ENCODE results near the gene KCNIP3.
"Not testable (repeated sequence)": the region's sequence is repeated elsewhere in the genome, so short reads cannot be mapped to it uniquely, and the experiment has no call there.

The KCNIP3 gene

GRCh38 chr2:95433373-95433772, 136.2 kb downstream of the KCNIP3 start:
- not testable (repeated sequence) for DNase-seq

GRCh38 chr2:95433973-95434372, 136.8 kb downstream of the KCNIP3 start:
- DNase-seq = not testable (repeated sequence)

- not testable (repeated sequence) for DNase-seq
These were observed 137.4 kb downstream of the KCNIP3 start for GRCh38 chr2:95434507-95435076.

GRCh38 chr2:95435162-95435871, 138.2 kb downstream of the KCNIP3 start:
- DNase-seq = not testable (repeated sequence)
